HFFc6 (cell line): ENCODE data around the gene KDM4C. TPM values are rescaled to one million over a fixed set of nuclear protein-coding genes. Genes with fewer than 3 reads are reported as not detected.

Experiments
- DNase-seq: peaks from one replicate; pipeline ENCODE4 v3.0.0-alpha.2; 2018
- H3K27ac Mint-ChIP-seq: 2 replicates; pipeline ENCODE4 v1.8.0; 2020; ENCODE audit warnings: mild to moderate bottlenecking, mixed read lengths
- H3K27me3 Mint-ChIP-seq: 2 replicates; pipeline ENCODE4 v1.8.0; 2021; ENCODE audit warnings: mild to moderate bottlenecking, moderate library complexity, mixed read lengths; ENCODE audit not compliant: insufficient read depth
- H3K36me3 Mint-ChIP-seq: 2 replicates; pipeline ENCODE4 v1.8.0; 2021; ENCODE audit warnings: low read depth, mixed read lengths
- H3K4me1 Mint-ChIP-seq: 2 replicates; pipeline ENCODE4 v1.8.0; 2020; ENCODE audit warnings: low read depth, mixed read lengths
- H3K4me3 Mint-ChIP-seq: 2 replicates; pipeline ENCODE4 v1.8.0; 2020; ENCODE audit warnings: mild to moderate bottlenecking, moderate library complexity, mixed read lengths
- H3K9me3 Mint-ChIP-seq: 2 replicates; pipeline ENCODE4 v1.8.0; 2020; ENCODE audit warnings: mild to moderate bottlenecking, mixed read lengths
- CTCF ChIP-seq: fragments of 200-600 bp; sonication (generic); IDR thresholded peaks from 2 replicates; pipeline ENCODE4 v1.5.0; 2021; ENCODE audit warnings: antibody characterized with exemption, mild to moderate bottlenecking
- total RNA-seq, 6 experiments: library from RNA; stranded (reverse); fragmentation: NEBNext Ultra II Directional; extraction: Animal tissue kit (Norgen Biotek cat#: 25700); gene quantifications; 2 replicates in 1 of 6; 3 replicates in 5 of 6; pipeline ENCODE4 v1.2.3, GENCODE V29; 2021

The KDM4C gene
- total RNA-seq, 6 experiments from 2014 or later = 9.1 to 12.0 (median 11.1) TPM

- Mint-ChIP-seq H3K27ac (no peak overlapping the region), H3K27me3 (no peaks in the 10 kb centered on the region), H3K36me3 (no peaks in the 10 kb centered on the region), H3K9me3 (no peaks in the 10 kb centered on the region), H3K4me3 (no peak overlapping the region), H3K4me1 (peaks cover 8% of the 10 kb centered on the region)
- TF ChIP-seq CTCF = no peak
- DNase-seq = no peak
Measured at GRCh38 chr9:6973089-6973488, 215.3 kb downstream of the KDM4C start.

- Mint-ChIP-seq H3K4me1 (peaks cover 7% of the 10 kb centered on the region), H3K4me3 (no peak overlapping the region), H3K36me3 (no peaks in the 10 kb centered on the region), H3K27me3 (no peaks in the 10 kb centered on the region), H3K27ac (no peak overlapping the region), H3K9me3 (no peaks in the 10 kb centered on the region)
- no peak for TF ChIP-seq CTCF
- no peak for DNase-seq
Measured at GRCh38 chr9:6973762-6974161, 216.0 kb downstream of the KDM4C start.

GRCh38 chr9:6975198-6975597 lies 217.4 kb downstream of the KDM4C start:
- no peak overlapping the region for H3K4me3 Mint-ChIP-seq
- H3K36me3 Mint-ChIP-seq = no peaks in the 10 kb centered on the region
- DNase-seq = no peak
- peaks cover 6% of the 10 kb centered on the region for H3K4me1 Mint-ChIP-seq
- H3K27ac Mint-ChIP-seq = no peak overlapping the region
- H3K27me3 Mint-ChIP-seq = no peaks in the 10 kb centered on the region; the same call in 1 of the 2 replicates
- TF ChIP-seq CTCF = no peak
- no peaks in the 10 kb centered on the region for H3K9me3 Mint-ChIP-seq

GRCh38 chr9:6977761-6978160 lies 220.0 kb downstream of the KDM4C start:
- Mint-ChIP-seq H3K4me3 (no peak overlapping the region), H3K27ac (no peak overlapping the region), H3K27me3 (no peaks in the 10 kb centered on the region; the same call in 1 of the 2 replicates), H3K4me1 (peaks cover 6% of the 10 kb centered on the region), H3K9me3 (no peaks in the 10 kb centered on the region), H3K36me3 (peaks cover 5% of the 10 kb centered on the region; the same call in 1 of the 2 replicates)
- no peak for DNase-seq
- TF ChIP-seq CTCF = no peak

- Mint-ChIP-seq H3K27ac (no peak overlapping the region), H3K4me1 (peaks cover 6% of the 10 kb centered on the region), H3K27me3 (no peaks in the 10 kb centered on the region; the same call in 1 of the 2 replicates), H3K36me3 (peaks cover 5% of the 10 kb centered on the region; the same call in 1 of the 2 replicates), H3K4me3 (no peak overlapping the region), H3K9me3 (no peaks in the 10 kb centered on the region)
- TF ChIP-seq CTCF = no peak
- no peak for DNase-seq
Measured at GRCh38 chr9:6978591-6978990, 220.8 kb downstream of the KDM4C start.
